Heart left ventricle (tissue), 11 donors: ENCODE results near the gene TTN. TPM values are rescaled to one million over a fixed set of nuclear protein-coding genes. Genes with fewer than 3 reads are reported as not detected.

Source experiments
- polyA plus RNA-seq, 2 donors: library from polyadenylated mRNA; stranded (reverse); fragments of 200-250 nt; gene quantifications; one replicate each; pipeline ENCODE4 v1.2.3, GENCODE V29; 2013
- total RNA-seq, 9 donors: library from RNA; depleted of rRNA in 2 of 9; stranded (reverse); fragments of >200 nt in 2 of 9; fragmentation: NEBNext Ultra II Directional in 3 of 9; extraction: Animal tissue kit (Norgen Biotek cat#: 25700) in 3 of 9; gene quantifications; one replicate each; pipeline versions ENCODE4 v1.1.0 to v1.2.4, GENCODE V29; 2016 to 2023
- donor health status: ischemic (EF 13 %, LVEDD 7.1; RV severe dilation, severe dysfunction).
- donor health status: healthy with polysubstance abuse.
- donor health status: DM: no; HTN: yes; CAD: no.
- donor health status: DM: no; HTN: no; CAD: no.
- donor health status: ischemic (EF 25% LVEDD 5.7; RV mildly dilated, moderate dysfunction).
- donor health status: healthy.
- donor health status: DM: yes; HTN: yes; CAD: no.
- donor health status: PGD.
- donor health status: nonischemic (EF 23%, LVEDD 6.1; RV moderate dilation, normal function).

Gene TTN
- total and polyA plus RNA-seq, 11 donors, result 136 to 4,653 (median 3,379) TPM

Other genes starting within 250 kb of the TTN start
- 100 to 1,000 TPM in 8 of 9 donors, 10 to 100 TPM in 1; 58.1 to 258 (median 144) TPM for gene CCDC141, start 242.7 kb upstream of the TTN start, total RNA-seq
- gene CCDC141, start 242.7 kb upstream of the TTN start, polyA plus RNA-seq, result 10 to 100 TPM; 10.6 to 19.1 TPM